ENCODE results near the gene ACAP1. TPM values are rescaled to one million over a fixed set of nuclear protein-coding genes. Genes with fewer than 3 reads are reported as not detected.

ACAP1 gene
- total RNA-seq, 1 donor from 2014 or later: 16.0 TPM

- Mint-ChIP-seq H3K4me1 (ENCODE audit: low read depth, unreplicated experiment) (no peaks in the 10 kb centered on the region), H3K9me3 (ENCODE audit: unreplicated experiment) (peaks cover 13% of the 10 kb centered on the region), H3K4me3 (ENCODE audit: unreplicated experiment) (no peak overlapping the region), H3K27ac (ENCODE audit: unreplicated experiment) (no peak overlapping the region), H3K36me3 (ENCODE audit: low read depth, unreplicated experiment) (peaks cover 9% of the 10 kb centered on the region), H3K27me3 (ENCODE audit: low read depth, unreplicated experiment) (peaks cover 29% of the 10 kb centered on the region)
- peaks cover 19% of the 10 kb centered on the region for H3K4me1 ChIP-seq (ENCODE audit: insufficient read depth, low read length)
- H3K27ac ChIP-seq (ENCODE audit: low read depth, low read length): no peak overlapping the region
- no peak overlapping the region for H3K4me3 ChIP-seq (ENCODE audit: insufficient read depth, low read depth, low read length)
- peaks cover 40% of the 10 kb centered on the region for H3K27me3 ChIP-seq (ENCODE audit: insufficient read depth, low read length)
- peaks cover 6% of the 10 kb centered on the region for H3K9me3 ChIP-seq (ENCODE audit: insufficient read depth, low read depth, low read length)
- FAIRE-seq (no peak), DNase-seq (ENCODE audit: low read depth) (no peak)
- no peak overlapping the region for H3K9ac ChIP-seq (ENCODE audit: low read length)
- TF ChIP-seq EZH2 (IDR thresholded peaks at IDR 0.05; ENCODE audit: insufficient read depth, low read length) (no peak), CTCF (IDR thresholded peaks at IDR 0.05; ENCODE audit: insufficient read depth, low read depth, low read length) (no peak)
- H2AFZ ChIP-seq (ENCODE audit: low read depth, low read length): peak overlapping the region; percentile 69
- peaks cover 2% of the 10 kb centered on the region for H3K36me3 ChIP-seq (ENCODE audit: insufficient read depth, low read length)
- no peaks in the 10 kb centered on the region for H3K79me2 ChIP-seq (ENCODE audit: insufficient read depth, low read length)
- peak overlapping the region; percentile 93 for H3K4me2 ChIP-seq (ENCODE audit: low read length)
- H4K20me1 ChIP-seq (ENCODE audit: insufficient read depth, low read length): peaks cover 9% of the 10 kb centered on the region
Observed at GRCh38 chr17:7383371-7383741, 47.0 kb downstream of the ACAP1 start.

- Histone ChIP-seq H3K79me2 (ENCODE audit: insufficient read depth, low read length) (no peaks in the 10 kb centered on the region), H3K4me2 (ENCODE audit: low read length) (peak overlapping the region; percentile 93), H3K4me1 (ENCODE audit: insufficient read depth, low read length) (peaks cover 19% of the 10 kb centered on the region), H3K9me3 (ENCODE audit: insufficient read depth, low read depth, low read length) (peaks cover 6% of the 10 kb centered on the region), H3K36me3 (ENCODE audit: insufficient read depth, low read length) (peaks cover 5% of the 10 kb centered on the region), H3K27ac (ENCODE audit: low read depth, low read length) (no peak overlapping the region), H2AFZ (ENCODE audit: low read depth, low read length) (peak overlapping the region; percentile 69), H4K20me1 (ENCODE audit: insufficient read depth, low read length) (peaks cover 14% of the 10 kb centered on the region), H3K4me3 (ENCODE audit: insufficient read depth, low read depth, low read length) (peak overlapping the region; percentile 57), H3K27me3 (ENCODE audit: insufficient read depth, low read length) (peaks cover 40% of the 10 kb centered on the region), H3K9ac (ENCODE audit: low read length) (peak overlapping the region; percentile 50)
- peak; percentile 18 for DNase-seq (ENCODE audit: low read depth)
- FAIRE-seq: no peak
- H3K27me3 Mint-ChIP-seq (ENCODE audit: low read depth, unreplicated experiment): peaks cover 29% of the 10 kb centered on the region
- H3K27ac Mint-ChIP-seq (ENCODE audit: unreplicated experiment): no peak overlapping the region
- H3K4me3 Mint-ChIP-seq (ENCODE audit: unreplicated experiment): no peak overlapping the region
- peaks cover 9% of the 10 kb centered on the region for H3K36me3 Mint-ChIP-seq (ENCODE audit: low read depth, unreplicated experiment)
- H3K4me1 Mint-ChIP-seq (ENCODE audit: low read depth, unreplicated experiment): no peaks in the 10 kb centered on the region
- H3K9me3 Mint-ChIP-seq (ENCODE audit: unreplicated experiment): peaks cover 13% of the 10 kb centered on the region
- TF ChIP-seq CTCF (IDR thresholded peaks at IDR 0.05; ENCODE audit: insufficient read depth, low read depth, low read length) (no peak), EZH2 (IDR thresholded peaks at IDR 0.05; ENCODE audit: insufficient read depth, low read length) (peak; percentile 78)
Observed at GRCh38 chr17:7383742-7384488, 47.6 kb downstream of the ACAP1 start.

GRCh38 chr17:7384489-7385081 is 48.3 kb downstream of the ACAP1 start:
- Histone ChIP-seq H3K9ac (ENCODE audit: low read length) (peak overlapping the region; percentile 50), H3K27ac (ENCODE audit: low read depth, low read length) (no peak overlapping the region), H3K27me3 (ENCODE audit: insufficient read depth, low read length) (peaks cover 39% of the 10 kb centered on the region), H3K4me2 (ENCODE audit: low read length) (peak overlapping the region; percentile 93), H3K79me2 (ENCODE audit: insufficient read depth, low read length) (no peaks in the 10 kb centered on the region), H2AFZ (ENCODE audit: low read depth, low read length) (peak overlapping the region; percentile 69), H3K4me1 (ENCODE audit: insufficient read depth, low read length) (peaks cover 19% of the 10 kb centered on the region), H4K20me1 (ENCODE audit: insufficient read depth, low read length) (peaks cover 15% of the 10 kb centered on the region), H3K9me3 (ENCODE audit: insufficient read depth, low read depth, low read length) (peaks cover 2% of the 10 kb centered on the region), H3K36me3 (ENCODE audit: insufficient read depth, low read length) (peaks cover 8% of the 10 kb centered on the region), H3K4me3 (ENCODE audit: insufficient read depth, low read depth, low read length) (peak overlapping the region; percentile 57)
- Mint-ChIP-seq H3K36me3 (ENCODE audit: low read depth, unreplicated experiment) (peaks cover 9% of the 10 kb centered on the region), H3K9me3 (ENCODE audit: unreplicated experiment) (peaks cover 7% of the 10 kb centered on the region), H3K27me3 (ENCODE audit: low read depth, unreplicated experiment) (peaks cover 24% of the 10 kb centered on the region), H3K4me1 (ENCODE audit: low read depth, unreplicated experiment) (no peaks in the 10 kb centered on the region), H3K27ac (ENCODE audit: unreplicated experiment) (no peak overlapping the region), H3K4me3 (ENCODE audit: unreplicated experiment) (no peak overlapping the region)
- DNase-seq (ENCODE audit: low read depth) (no peak), FAIRE-seq (no peak)
- TF ChIP-seq CTCF (IDR thresholded peaks at IDR 0.05; ENCODE audit: insufficient read depth, low read depth, low read length): no peak
